Endometrium (tissue), 2 donors: Measurements from ENCODE around the gene GNL3.
"Not testable (repeated sequence)": the region's sequence is repeated elsewhere in the genome, so short reads cannot be mapped to it uniquely, and the experiment has no call there.

ENCODE experiments used
- FAIRE-seq: peaks from 2 replicates; lab custom pipeline; 2012; peaks lifted over from hg19 to GRCh38; lab: Jason Lieb, UNC
- donor health status: control.
- donor health status: control.

The GNL3 gene, protein sequence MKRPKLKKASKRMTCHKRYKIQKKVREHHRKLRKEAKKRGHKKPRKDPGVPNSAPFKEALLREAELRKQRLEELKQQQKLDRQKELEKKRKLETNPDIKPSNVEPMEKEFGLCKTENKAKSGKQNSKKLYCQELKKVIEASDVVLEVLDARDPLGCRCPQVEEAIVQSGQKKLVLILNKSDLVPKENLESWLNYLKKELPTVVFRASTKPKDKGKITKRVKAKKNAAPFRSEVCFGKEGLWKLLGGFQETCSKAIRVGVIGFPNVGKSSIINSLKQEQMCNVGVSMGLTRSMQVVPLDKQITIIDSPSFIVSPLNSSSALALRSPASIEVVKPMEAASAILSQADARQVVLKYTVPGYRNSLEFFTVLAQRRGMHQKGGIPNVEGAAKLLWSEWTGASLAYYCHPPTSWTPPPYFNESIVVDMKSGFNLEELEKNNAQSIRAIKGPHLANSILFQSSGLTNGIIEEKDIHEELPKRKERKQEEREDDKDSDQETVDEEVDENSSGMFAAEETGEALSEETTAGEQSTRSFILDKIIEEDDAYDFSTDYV

DNA sequence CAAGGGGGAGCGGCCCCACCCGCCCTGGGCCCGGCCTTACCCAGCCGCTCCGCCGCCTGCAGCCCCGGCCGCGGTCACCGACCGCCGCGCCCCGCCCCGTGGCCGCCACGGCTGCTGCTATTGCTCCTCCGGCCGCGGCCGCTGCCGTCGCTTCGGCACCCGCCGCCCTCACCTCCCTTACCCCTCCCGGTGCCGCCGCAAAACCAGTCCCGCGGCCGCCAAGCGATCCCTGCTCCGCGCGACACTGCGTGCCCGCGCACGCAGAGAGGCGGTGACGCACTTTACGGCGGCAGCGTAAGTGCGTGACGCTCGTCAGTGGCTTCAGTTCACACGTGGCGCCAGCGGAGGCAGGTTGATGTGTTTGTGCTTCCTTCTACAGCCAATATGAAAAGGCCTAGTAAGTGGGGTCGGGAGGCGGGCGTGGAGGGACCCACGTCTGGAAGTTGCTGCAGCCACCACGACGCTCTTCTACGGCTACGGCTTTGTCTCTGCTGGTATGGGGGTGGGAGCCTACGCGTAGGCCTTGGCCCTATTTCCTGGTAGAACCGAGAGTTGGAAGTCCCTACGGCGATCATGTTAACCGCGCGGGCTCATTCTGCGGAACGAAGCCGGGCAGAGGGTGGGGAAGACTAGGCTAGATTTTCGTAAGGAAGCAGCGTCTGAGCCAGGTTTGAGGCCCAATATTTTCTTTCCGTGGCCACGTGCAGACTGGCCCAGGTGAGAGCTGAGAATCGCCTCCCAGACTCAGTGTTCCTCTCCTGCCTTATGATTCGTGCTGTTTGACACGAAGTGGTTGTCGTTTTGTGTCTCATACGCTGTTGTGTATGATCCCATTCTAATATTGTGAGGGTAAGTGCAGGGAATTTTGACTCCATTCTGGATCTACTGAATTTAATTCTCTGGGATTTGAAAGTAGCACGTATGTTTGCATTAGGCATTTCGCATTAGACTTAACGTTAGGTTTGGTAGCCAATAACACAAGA is at the start of gene GNL3, which contains the start of gene PBRM1:
GNL3 (plus strand) TSS at position 324 of the 983 bp plus-strand sequence; CDS start at position 385, 61 bp downstream.
PBRM1 (minus strand) TSS at position 205 of the 983 bp plus-strand sequence.
- FAIRE-seq, result no peak

DNA sequence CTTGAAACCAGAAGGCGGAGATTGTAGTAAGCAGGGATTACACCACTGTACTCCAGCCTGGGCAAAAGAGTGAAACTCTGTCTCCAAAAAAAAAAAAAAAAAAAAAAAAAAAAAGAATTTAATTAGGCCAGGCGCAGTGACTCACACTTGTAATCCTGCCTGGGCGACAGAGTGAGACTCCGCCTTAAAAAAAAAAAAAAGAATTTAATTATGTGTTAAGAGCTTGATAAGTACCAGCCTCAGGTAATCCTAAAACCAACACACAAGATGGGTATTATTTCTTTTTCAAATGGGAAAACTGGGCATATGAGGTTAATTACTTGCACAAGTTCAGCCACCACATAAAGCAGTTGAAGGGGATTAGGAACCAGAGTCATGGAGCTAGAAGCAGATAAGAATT is 49.2 kb upstream of the GNL3 start:
- FAIRE-seq, result no peak

GRCh38 chr3:52645549-52645948 is 40.3 kb upstream of the GNL3 start:
- FAIRE-seq, result no peak

- no peak for FAIRE-seq
These were observed 36.2 kb upstream of the GNL3 start for GRCh38 chr3:52649461-52650210.

- no peak for FAIRE-seq
These were observed 35.4 kb upstream of the GNL3 start for GRCh38 chr3:52650439-52650838.

DNA sequence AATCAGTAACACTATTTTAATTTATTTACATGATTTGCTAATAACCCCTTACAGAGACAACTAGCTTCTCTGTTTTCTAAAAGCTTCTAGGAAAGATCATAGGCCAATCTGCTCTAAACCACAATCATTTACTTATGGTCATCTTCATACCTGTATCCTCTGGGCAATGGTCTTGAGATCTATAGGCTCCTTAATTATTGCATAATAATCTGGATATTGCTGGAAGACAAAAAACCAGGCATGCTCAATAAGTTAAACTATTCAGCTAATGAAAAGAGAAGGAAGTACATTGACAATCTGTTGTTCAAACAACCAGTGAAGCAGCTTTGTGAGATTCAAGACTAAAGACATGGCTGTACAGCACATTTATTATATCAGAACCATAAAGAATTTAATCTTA is 34.2 kb upstream of the GNL3 start:
- no peak for FAIRE-seq

GRCh38 chr3:52655895-52656294 is 29.9 kb upstream of the GNL3 start:
- FAIRE-seq, result no peak

- no peak for FAIRE-seq
These were observed 25.8 kb upstream of the GNL3 start for GRCh38 chr3:52660046-52660445.

DNA sequence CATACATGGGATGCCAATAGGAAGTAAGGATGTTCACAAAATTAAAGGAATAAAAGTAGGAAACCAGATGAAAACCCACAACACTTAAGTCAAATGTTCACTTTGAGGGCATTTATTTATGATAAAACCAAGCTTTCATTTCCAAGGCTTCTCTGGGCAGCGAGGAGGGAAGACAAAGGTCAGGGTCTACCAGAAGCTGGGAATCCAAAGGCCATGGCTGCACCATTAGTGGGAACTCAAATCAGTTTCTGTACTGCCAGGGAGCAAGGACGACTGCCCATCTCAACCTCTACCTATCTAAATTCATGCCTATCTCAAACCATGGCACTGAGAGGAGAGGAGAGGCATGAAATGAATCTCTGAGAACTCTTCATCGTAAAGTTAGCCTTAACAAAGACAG is 22.7 kb upstream of the GNL3 start:
- no peak for FAIRE-seq

GRCh38 chr3:52670621-52671521 is 15.0 kb upstream of the GNL3 start:
- FAIRE-seq, result no peak

- FAIRE-seq, result no peak
These were observed 14.2 kb upstream of the GNL3 start for GRCh38 chr3:52671676-52672075.

GRCh38 chr3:52676201-52676600 is 9.6 kb upstream of the GNL3 start:
- not testable (repeated sequence) for FAIRE-seq

- FAIRE-seq, result no peak
These were observed 7.3 kb upstream of the GNL3 start for GRCh38 chr3:52678265-52679198.

DNA sequence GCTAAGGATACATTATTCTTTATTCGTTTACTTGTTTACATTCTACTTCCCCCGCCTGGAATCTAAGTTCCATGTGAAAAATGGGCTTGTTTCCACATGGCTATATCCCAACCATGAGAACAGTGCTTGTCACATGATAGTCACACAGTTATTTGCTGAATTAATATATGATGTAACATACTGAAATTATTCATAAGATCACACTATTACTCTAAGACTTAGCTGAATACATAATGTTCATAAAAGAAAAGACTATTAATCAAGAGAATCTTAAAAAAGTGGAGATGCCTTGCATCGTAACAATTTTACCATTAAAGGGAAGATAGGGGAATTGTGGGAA is 6.7 kb upstream of the GNL3 start:
- no peak for FAIRE-seq

DNA sequence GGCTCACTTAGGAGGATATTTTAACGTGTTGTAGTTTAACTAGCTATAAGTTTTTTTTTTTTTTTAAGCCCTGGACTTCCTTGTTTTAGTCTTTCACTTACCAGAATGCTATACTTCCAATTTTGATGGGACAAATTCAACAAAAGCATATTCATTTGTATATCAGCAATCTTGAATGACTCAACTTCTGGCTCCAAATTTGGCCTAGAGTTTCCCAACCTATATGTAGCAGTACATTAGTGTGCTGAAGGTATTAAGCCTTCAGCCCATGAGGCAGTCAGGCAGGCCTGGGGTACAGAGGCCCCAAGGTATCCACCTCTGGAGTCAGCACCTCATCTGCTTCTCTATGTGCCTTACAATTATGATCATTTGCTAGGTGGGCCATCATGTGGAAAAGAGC is 6.0 kb upstream of the GNL3 start:
- no peak for FAIRE-seq

GRCh38 chr3:52681596-52681995 is 4.2 kb upstream of the GNL3 start:
- FAIRE-seq, result no peak

GRCh38 chr3:52682016-52682415 is 3.8 kb upstream of the GNL3 start:
- no peak for FAIRE-seq

GRCh38 chr3:52683611-52684010 is 2.2 kb upstream of the GNL3 start:
- FAIRE-seq, result no peak

DNA sequence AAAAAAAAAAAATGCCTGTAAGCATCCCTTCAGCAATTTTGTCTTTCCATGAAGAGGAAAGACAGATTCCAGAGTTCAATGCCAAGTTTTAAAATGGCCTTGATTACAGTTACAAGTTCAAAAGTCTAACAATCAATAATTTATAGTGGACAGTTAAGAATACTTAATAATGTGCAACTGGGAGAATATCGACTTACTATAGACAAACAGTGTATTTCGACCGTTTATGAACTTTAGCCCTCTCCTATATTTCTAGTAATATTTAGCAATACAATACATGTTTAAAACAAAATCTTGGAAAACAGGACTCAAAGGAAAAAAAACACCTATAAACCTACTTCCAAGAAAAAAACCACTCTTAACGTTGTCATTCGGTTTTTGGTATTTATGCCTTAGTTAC is 1.6 kb upstream of the GNL3 start:
- no peak for FAIRE-seq

- no peak for FAIRE-seq
These were observed 535 bp upstream of the GNL3 start for GRCh38 chr3:52685285-52685708.
